ENCODE measurements around the gene HHIPL2. TPM values are rescaled to one million over a fixed set of nuclear protein-coding genes. Genes with fewer than 3 reads are reported as not detected.

The HHIPL2 gene
- polyA plus RNA-seq, 1 of the 3 experiments (the other 2 are of a cell fraction), result 0.21 TPM

DNA sequence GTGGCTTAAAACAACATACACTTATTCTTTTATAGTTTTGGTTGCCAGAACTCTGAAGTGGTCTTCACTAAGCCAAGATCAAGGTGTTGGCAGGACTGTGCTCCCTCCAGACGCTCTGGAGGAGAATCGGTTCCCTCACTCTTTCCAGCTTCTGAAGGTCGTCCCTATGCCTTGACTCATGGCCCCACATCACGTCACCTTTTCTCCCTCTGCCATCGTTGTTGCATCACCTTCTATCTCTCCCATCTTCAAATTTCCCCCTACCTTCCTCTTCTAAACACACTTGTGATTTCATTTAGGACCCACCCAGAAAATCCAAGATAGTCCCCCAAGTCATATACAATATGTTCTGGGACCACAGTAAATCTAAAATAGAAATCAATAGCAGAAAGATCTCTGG, 12.4 kb downstream of the HHIPL2 start:
- no peak for DNase-seq
- no peak overlapping the region for H2AFZ ChIP-seq (ENCODE audit: low read depth)
- H3K9me3 ChIP-seq, result no peaks in the 10 kb centered on the region
- H3K9ac ChIP-seq, result no peak overlapping the region
- no peaks in the 10 kb centered on the region for H3K4me1 ChIP-seq (ENCODE audit: control insufficient read depth in 1 of 2, insufficient read depth in 2 of 2, low read depth in 1 of 2, low read length in 1 of 2)
- no peak overlapping the region for H3K4me3 ChIP-seq (ENCODE audit: low read depth in 2 of 2, low read length in 1 of 2)
- TF ChIP-seq MAX (IDR thresholded peaks at IDR 0.05; ENCODE audit: low read depth) (no peak), MEF2A (IDR thresholded peaks at IDR 0.05; ENCODE audit: borderline replicate concordance, low read depth) (no peak), FOSL2 (IDR thresholded peaks at IDR 0.05; ENCODE audit: borderline replicate concordance, low read depth) (no peak), CHD2 (IDR thresholded peaks at IDR 0.05; ENCODE audit: low read length, partially characterized antibody) (no peak), EZH2phosphoT487 (IDR thresholded peaks at IDR 0.05; ENCODE audit: borderline replicate concordance, low read depth) (no peak), FOXJ3 (CRISPR knock-in tag; IDR thresholded peaks at IDR 0.05) (no peak), POLR2AphosphoS5 (IDR thresholded peaks at IDR 0.05; ENCODE audit: low read depth, low read length) (no peak), RCOR1 (IDR thresholded peaks at IDR 0.05; ENCODE audit: low read length) (no peak)
- TF ChIP-seq, protein P1, sequence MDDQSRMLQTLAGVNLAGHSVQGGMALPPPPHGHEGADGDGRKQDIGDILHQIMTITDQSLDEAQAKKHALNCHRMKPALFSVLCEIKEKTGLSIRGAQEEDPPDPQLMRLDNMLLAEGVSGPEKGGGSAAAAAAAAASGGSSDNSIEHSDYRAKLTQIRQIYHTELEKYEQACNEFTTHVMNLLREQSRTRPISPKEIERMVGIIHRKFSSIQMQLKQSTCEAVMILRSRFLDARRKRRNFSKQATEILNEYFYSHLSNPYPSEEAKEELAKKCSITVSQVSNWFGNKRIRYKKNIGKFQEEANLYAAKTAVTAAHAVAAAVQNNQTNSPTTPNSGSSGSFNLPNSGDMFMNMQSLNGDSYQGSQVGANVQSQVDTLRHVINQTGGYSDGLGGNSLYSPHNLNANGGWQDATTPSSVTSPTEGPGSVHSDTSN (IDR thresholded peaks at IDR 0.05), result no peak
- no peaks in the 10 kb centered on the region for H3K27me3 ChIP-seq (ENCODE audit: insufficient read depth)
- ChIA-PET CTCF (no interaction called here), POLR2A (no interaction called here)
- no peak overlapping the region for H3K27ac ChIP-seq (ENCODE audit: low read depth in 2 of 2, low read length in 1 of 2)
- no peak overlapping the region for H3K4me2 ChIP-seq
- H3K9me2 ChIP-seq, result no peaks in the 10 kb centered on the region
- WGBS (ENCODE audit: low lambda C conversion rate), result 64% methylated on average over 5 of the region's 5 CpGs
- peaks cover 3% of the 10 kb centered on the region for H3F3A ChIP-seq (replicated peaks; ENCODE audit: insufficient read depth)
- H4K20me1 ChIP-seq (ENCODE audit: insufficient read depth), result no peaks in the 10 kb centered on the region
- no peaks in the 10 kb centered on the region for H3K36me3 ChIP-seq (replicated peaks in 1 of 2; ENCODE audit: control insufficient read depth in 1 of 2, insufficient read depth in 2 of 2, low read length in 1 of 2)
- H3K79me2 ChIP-seq (ENCODE audit: insufficient read depth), result no peaks in the 10 kb centered on the region

DNA sequence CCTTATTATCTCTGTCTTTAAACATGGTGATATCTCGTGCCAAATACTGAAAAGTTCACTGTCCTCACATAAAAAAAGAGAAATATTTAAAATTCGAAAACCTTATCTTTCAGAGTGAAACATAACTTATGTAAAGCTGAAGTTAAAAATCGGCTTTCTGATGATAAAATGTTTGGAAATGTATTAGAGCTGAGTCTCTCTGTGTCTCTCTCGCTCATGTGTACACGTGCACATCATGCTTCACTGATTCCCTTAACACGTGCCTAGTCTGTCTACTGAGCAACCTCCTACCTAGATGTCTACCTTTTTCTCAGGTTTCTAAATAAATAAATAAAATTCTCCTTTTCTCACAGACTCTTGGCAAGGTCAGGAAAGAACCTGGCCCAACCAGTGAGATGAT, 17.1 kb downstream of the HHIPL2 start:
- H3K27ac ChIP-seq (ENCODE audit: low read depth in 2 of 2, low read length in 1 of 2), result no peak overlapping the region
- no peak overlapping the region for H3K4me2 ChIP-seq
- H3F3A ChIP-seq (replicated peaks; ENCODE audit: insufficient read depth), result no peaks in the 10 kb centered on the region
- H3K79me2 ChIP-seq (ENCODE audit: insufficient read depth), result no peaks in the 10 kb centered on the region
- no peak for DNase-seq
- no peak overlapping the region for H2AFZ ChIP-seq (ENCODE audit: low read depth)
- H3K4me3 ChIP-seq (ENCODE audit: low read depth in 2 of 2, low read length in 1 of 2), result no peak overlapping the region
- H3K27me3 ChIP-seq (ENCODE audit: insufficient read depth), result no peaks in the 10 kb centered on the region
- no peaks in the 10 kb centered on the region for H3K36me3 ChIP-seq (replicated peaks in 1 of 2; ENCODE audit: control insufficient read depth in 1 of 2, insufficient read depth in 2 of 2, low read length in 1 of 2)
- no peaks in the 10 kb centered on the region for H3K9me2 ChIP-seq
- H3K4me1 ChIP-seq (ENCODE audit: control insufficient read depth in 1 of 2, insufficient read depth in 2 of 2, low read depth in 1 of 2, low read length in 1 of 2), result no peaks in the 10 kb centered on the region
- WGBS (ENCODE audit: low lambda C conversion rate), result 57% methylated on average over 6 of the region's 6 CpGs
- TF ChIP-seq ELF1 (IDR thresholded peaks at IDR 0.05) (no peak), EP300 (IDR thresholded peaks at IDR 0.05; ENCODE audit: borderline replicate concordance in 1 of 2, low read depth in 1 of 2, low read length in 1 of 2) (no peak)
- no peaks in the 10 kb centered on the region for H4K20me1 ChIP-seq (ENCODE audit: insufficient read depth)
- ChIA-PET POLR2A (no interaction called here), CTCF (no interaction called here)
- H3K9me3 ChIP-seq, result no peaks in the 10 kb centered on the region
- no peak overlapping the region for H3K9ac ChIP-seq

DNA sequence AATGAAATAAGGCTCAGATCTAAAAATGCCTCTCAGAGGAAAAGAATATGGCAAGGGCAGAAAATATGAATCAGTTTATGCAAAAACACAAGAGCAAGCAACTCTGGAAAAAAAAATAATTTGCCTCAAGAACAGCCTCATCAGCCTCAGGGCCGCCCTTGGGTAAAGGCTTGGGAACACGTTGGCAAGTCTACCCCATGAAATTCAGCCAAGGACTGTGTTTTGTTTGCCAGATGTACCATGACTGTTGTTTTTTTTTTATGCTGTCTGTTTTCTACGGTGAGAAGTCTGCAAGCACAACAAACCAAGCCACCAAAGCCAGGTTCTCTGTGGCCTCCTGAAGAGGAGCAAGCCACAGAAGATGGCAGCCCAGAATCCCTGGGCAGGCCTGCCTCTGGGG, 18.0 kb downstream of the HHIPL2 start:
- no peak for TF ChIP-seq FOXM1 (IDR thresholded peaks at IDR 0.05; ENCODE audit: low read depth)
- TF ChIP-seq RCOR1 (IDR thresholded peaks at IDR 0.05; ENCODE audit: low read length), result no peak
- no peak for TF ChIP-seq CTCF (IDR thresholded peaks at IDR 0.05)
- TF ChIP-seq NRF1 (IDR thresholded peaks at IDR 0.05; ENCODE audit: low read depth, low read length), result no peak
- TF ChIP-seq GABPA (IDR thresholded peaks at IDR 0.05; ENCODE audit: low read depth), result no peak
- no peak overlapping the region for H2AFZ ChIP-seq (ENCODE audit: low read depth)
- H3F3A ChIP-seq (replicated peaks; ENCODE audit: insufficient read depth), result no peaks in the 10 kb centered on the region
- H3K4me2 ChIP-seq, result no peak overlapping the region
- no peak overlapping the region for H3K9ac ChIP-seq
- H3K79me2 ChIP-seq (ENCODE audit: insufficient read depth), result no peaks in the 10 kb centered on the region
- ChIA-PET CTCF (no interaction called here), POLR2A (no interaction called here)
- no peaks in the 10 kb centered on the region for H3K9me2 ChIP-seq
- no peak for DNase-seq
- no peak overlapping the region for H3K27ac ChIP-seq (ENCODE audit: low read depth in 2 of 2, low read length in 1 of 2)
- no peaks in the 10 kb centered on the region for H3K27me3 ChIP-seq (ENCODE audit: insufficient read depth)
- no peak overlapping the region for H3K4me3 ChIP-seq (ENCODE audit: low read depth in 2 of 2, low read length in 1 of 2)
- H3K36me3 ChIP-seq (replicated peaks in 1 of 2; ENCODE audit: control insufficient read depth in 1 of 2, insufficient read depth in 2 of 2, low read length in 1 of 2), result no peaks in the 10 kb centered on the region
- no peaks in the 10 kb centered on the region for H3K9me3 ChIP-seq
- H4K20me1 ChIP-seq (ENCODE audit: insufficient read depth), result no peaks in the 10 kb centered on the region
- H3K4me1 ChIP-seq (ENCODE audit: control insufficient read depth in 1 of 2, insufficient read depth in 2 of 2, low read depth in 1 of 2, low read length in 1 of 2), result no peaks in the 10 kb centered on the region
- WGBS (ENCODE audit: low lambda C conversion rate), result 57% methylated on average over 3 of the region's 3 CpGs

Measured in SK-N-SH (cell line).